ENCODE data around the gene NCOA1.
"Not testable (repeated sequence)": the region's sequence is repeated elsewhere in the genome, so short reads cannot be mapped to it uniquely, and the experiment has no call there.

DNA sequence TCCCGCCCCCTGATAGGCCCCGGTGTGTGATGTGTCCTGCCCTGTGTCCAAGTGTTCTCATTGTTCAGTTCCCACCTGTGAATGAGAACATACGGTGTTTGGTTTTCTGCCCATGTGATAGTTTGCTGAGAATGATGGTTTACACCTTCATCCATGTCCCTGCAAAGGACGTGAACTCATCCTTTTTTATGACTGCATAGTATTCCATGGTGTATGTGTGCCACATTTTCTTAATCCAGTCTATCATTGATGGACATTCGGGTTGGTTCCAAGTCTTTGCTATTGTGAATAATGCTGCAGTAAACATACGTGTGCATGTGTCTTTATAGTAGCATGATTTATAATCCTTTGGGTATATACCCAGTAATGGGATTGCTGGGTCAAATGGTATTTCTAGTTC lies 40.6 kb downstream of the NCOA1 start:
- TF ChIP-seq GATA2 (CRISPR knock-in tag; IDR thresholded peaks at IDR 0.05); YY1 (IDR thresholded peaks at IDR 0.05; ENCODE audit: low read depth); SMC3 (IDR thresholded peaks at IDR 0.05; ENCODE audit: low read depth, low read length); SIN3A (IDR thresholded peaks at IDR 0.05; ENCODE audit: borderline replicate concordance, low read depth, low read length); EZH2phosphoT487 (IDR thresholded peaks at IDR 0.05; ENCODE audit: borderline replicate concordance, low read depth); GABPA (IDR thresholded peaks at IDR 0.05; ENCODE audit: low read depth): not testable (repeated sequence)
- TF ChIP-seq, protein P1, sequence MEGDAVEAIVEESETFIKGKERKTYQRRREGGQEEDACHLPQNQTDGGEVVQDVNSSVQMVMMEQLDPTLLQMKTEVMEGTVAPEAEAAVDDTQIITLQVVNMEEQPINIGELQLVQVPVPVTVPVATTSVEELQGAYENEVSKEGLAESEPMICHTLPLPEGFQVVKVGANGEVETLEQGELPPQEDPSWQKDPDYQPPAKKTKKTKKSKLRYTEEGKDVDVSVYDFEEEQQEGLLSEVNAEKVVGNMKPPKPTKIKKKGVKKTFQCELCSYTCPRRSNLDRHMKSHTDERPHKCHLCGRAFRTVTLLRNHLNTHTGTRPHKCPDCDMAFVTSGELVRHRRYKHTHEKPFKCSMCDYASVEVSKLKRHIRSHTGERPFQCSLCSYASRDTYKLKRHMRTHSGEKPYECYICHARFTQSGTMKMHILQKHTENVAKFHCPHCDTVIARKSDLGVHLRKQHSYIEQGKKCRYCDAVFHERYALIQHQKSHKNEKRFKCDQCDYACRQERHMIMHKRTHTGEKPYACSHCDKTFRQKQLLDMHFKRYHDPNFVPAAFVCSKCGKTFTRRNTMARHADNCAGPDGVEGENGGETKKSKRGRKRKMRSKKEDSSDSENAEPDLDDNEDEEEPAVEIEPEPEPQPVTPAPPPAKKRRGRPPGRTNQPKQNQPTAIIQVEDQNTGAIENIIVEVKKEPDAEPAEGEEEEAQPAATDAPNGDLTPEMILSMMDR (IDR thresholded peaks at IDR 0.05) = not testable (repeated sequence)
